ENCODE data around the gene KCNIP3.
"Not testable (repeated sequence)": the region's sequence is repeated elsewhere in the genome, so short reads cannot be mapped to it uniquely, and the experiment has no call there.

The KCNIP3 gene

DNA sequence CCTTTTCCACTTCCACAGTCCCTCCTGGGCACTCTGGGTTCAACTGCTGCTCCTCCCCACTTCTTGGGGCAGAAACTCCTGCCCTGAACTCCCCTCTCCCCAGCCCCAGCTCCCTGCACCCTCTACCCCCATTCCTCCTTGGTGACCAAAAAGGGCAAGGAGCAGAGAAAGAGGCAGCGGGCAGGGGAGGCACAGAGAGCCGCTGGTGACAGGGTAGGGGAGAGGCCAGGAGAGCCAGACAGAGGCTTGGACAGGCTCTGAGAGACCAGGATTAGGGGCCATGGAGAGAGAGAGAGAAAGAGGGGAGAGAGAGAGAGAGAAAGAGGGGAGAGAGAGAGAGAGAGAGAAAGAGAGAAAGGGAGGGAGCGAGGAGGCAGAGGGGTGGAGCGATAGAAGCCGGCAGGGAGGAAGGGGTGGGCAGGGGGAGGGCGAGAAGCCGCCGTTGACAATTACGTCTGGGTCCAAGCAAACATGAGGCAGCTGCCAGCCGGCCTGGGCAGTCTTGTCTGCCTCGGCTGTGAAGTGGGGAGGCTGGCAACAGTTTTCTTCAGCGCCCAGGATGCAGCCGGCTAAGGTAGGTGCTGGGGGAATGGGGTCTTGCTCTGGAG, at the start of gene KCNIP3:
Gene KCNIP3, plus strand, starts transcription at position 468 of the 608 bp plus-strand sequence. Its CDS starts 92 bp downstream, at position 560.
- FAIRE-seq = no peak

DNA sequence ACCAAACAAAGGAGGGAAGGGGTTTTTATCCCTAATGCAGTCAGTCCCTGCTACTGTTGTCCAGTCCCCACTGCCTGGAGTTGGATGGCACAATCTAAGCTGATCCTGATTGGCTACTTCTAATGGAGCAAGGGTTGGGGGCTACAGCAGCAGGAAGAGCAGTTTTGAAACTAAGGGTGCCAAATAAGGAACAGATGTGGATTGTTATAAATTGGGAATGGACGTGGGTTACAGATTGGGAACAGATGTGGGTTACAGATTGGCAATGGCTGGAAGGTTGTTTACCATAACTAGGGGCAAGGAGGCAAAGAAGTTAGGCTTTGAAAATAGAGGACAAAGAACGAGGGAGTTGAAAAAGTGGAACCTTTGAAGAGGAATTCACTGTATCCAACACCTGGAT, 38.9 kb upstream of the KCNIP3 start:
- FAIRE-seq = no peak

DNA sequence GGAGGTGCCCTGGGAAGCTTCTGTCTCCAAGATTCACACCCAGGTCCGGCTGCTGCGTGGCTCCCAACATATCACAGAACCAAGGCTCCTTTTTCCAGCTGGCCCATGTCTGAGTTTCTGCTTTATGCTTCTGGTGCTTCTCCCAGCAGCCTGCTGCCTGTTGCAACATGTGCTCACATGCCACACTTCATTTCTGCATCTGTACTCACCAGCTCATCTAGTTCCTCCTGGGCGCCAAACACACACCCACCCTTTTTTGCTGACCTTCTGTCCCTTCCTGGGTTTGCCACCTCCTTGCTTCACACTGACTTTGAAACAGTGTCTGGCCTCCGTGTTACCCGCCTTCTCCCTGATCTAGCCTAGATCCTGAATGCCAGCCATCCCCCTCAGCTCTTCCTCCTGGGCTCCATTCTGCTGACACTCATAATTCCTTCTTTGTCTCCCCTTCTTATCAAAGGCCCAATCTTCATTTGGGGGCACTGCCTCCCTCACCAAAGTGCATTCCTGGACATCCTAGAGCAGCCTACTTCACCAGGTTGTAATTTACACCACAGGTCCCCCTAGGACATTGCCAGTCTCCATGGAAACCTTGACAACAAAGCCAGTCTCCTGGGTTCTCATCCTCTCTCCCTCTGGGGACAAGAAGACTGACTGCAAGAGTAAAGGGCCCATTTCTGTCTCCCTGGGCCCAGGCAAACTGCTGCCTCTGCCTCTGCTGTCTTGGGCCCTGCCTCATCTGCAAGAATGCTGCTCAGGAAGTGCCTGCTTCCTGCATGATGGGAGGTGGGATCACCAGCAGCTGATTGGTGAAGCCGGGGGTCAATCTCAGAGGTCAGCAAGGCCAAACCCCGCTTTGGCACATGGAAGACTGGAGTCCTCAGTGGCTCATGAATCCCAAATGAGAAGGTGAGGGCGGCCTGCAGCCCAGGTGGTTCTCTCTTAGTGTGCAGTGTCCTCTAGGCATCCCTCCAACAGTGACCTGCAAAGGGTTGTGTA, 36.8 kb upstream of the KCNIP3 start:
- no peak for FAIRE-seq

DNA sequence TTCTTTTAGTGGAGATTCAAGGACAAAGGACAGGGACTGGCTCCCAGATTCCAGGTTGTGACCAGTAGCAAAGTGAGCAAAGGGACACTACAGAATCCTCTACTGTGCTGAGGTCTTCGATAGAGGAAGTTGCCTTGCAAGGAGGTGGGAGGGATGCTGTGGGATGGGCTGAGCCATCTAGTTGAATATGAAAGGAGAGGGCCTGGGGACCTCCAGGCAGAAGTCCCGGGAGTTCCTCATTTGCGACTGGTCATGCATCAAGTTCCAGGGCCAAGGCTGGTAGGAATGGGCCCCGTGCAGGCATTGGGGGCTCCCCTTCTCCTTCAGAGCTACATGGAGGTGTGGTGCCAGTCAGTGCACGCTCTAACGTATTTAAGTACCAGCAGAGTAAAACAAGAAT, 35.5 kb upstream of the KCNIP3 start:
- FAIRE-seq = no peak

DNA sequence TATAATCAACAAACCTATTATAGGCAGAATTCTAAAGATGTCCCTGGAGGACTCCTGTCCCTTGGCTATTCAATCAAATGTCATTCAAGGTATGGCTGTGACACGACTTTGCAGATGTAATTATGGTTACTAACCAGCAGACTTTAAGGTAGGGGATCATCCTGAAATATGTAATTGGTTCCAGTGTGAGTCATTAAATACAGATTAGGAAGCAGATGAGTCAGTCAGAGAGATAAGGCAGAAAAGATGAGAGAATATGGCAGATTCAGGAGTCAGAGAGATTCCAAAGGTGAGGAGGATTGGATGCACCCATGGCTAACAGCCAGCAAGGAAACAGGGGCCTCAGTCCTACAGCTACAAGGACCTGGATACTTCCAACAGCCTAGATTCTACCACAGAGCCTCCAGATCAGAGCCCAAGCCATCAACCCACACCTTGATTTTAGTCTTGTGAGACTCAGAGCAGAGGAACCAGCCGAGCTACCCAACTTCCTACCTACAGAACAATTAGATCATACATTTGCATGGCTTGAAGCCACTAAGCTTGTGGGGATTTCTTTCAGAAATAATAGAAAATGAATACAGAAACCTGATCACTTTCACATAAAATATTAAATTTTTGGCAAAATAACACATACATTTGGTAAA, 34.1 kb upstream of the KCNIP3 start:
- FAIRE-seq = no peak

DNA sequence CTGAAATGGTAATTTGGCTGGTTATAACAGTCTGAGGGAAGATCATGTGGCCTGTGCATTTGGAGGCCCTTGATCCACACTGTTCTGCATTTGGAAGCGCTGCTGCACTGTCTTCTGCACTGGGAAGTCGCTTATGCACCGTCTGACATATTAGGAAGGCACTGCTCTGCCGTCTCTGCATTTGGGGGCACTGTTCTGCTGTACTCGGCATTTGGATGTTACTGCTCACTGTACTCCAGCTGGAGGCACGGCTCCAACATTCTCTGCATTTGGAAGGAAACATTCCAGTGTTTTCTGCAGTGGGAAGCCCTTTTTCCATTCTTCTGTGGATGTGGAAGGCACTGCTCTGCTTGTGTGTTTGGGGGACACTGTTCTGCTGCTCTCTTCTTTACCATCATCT, 32.5 kb upstream of the KCNIP3 start:
- FAIRE-seq = no peak

DNA sequence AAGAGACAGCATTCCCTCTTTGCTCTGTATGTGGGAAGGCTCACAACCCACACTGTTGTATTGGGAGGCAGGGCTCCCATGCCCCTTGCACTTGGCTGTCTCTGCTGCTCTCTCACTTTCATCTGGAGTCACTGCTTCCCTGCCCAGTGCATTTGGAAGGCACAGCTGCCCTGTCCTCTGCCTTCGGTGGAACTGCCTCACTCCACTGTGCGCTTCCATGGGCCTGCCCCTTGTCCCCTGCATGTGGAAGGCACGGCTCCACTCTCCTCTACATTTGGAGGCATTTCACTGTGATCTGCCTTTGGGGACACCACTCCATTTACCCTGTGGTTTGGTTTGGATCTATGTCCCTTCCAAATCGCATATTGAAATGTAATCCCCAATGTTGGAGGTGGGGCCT, 32.0 kb upstream of the KCNIP3 start:
- FAIRE-seq = no peak

DNA sequence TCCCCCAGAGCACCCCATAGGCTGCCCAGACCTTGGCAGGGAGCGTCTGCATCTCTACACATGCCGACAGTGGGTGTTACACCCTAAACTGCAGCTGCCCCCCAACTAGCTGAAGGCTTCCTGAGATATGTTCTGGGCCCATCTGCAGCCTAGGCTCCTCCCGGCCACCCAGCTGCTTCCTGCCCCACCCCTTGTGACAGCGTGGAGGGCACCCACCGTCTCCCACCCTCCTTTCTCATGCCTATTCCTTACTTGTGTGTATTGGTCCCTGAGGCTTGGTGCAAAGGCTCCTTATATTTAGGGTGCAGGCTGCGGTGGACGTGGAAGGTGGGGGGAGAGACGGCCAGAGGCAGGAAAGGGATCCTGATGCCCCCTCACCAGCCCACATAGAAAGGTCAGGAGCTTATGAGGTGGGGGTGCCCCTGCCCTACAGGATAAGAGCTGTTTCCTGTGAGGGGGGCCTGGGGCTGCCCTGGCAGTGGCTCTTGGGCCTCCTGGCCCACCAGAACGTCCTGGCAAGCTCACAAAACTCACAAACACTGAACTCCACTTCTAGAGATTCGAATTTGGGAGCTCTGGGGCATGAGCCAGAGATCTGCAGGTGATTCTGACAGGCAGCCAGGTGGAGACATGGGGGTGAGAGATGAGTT, 30.2 kb upstream of the KCNIP3 start:
- FAIRE-seq = no peak

DNA sequence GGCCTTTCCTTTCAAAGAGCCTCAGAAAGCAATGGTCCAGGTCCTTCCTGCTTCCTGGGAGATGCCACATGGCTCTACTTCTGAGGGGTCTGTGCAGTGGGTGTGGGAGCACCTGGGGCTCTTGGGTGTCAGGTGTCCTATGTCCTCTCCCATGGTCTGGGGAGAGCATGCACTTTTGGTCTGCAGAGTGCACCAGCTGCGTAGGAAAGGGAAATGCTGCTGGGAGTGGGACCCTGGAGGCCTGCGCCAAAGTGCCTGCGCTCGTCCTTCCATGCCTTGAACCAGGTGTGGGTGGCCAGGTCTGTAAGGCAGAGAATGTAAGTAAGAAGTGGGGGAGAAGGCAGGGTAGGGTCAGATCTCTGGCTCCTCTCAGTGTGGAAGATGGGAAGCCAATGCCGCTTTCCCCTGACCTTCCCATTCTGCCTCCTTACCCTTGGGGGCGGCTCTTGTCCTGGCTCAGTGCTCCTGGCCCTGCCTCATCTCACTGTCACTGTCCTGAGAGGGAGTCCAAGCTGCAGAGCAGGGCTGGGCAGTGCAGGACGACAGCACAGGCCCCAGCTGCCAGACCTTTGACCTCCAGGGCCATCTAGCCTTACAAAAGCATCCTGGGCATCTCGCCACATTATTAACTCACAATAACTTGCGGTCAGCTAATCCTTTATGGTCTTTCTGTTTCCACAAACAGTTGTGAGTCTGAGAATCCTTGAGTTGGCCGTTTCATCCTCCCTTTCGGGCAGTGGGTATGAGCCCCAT, 29.5 kb upstream of the KCNIP3 start:
- FAIRE-seq = no peak

DNA sequence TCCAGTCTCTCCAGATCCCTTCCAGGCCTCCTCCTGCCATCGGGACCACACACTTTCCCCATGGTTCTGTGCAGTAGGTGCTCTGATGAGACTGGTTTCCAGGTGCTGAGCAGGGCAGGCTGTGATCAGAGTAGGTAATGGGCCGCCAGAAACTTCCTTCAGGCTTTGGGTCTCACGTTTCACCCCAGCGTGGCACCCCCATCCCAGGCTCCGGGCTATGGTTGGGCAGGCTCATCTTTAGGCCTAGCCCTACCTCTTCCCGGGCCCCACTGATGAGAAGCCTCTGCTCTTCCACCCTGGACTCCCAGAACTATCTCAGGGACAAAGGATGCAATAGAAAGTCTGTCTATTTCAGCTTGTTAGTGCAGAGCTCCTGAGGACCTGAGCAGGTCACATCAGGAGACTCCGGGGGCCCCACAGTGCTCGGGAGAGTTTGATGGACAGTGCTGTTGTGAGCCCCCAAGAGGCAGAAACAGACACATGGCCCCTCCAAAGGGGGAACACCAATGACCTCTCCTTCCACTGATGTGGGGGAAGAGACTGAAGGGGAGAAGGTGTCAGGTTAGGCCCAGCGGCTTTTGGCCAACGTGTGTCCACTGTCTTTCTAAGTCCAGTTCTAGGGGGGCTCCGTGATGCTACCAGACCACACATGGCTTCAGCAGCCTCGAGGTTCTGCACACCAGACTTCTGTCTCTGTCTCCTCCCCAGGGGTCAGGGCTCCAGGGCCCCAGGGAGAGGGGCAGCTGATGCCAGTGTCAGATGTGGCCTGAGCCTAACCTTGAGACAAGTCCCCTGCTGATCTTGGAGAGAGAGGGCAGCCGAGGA, 28.7 kb upstream of the KCNIP3 start:
- FAIRE-seq = no peak

DNA sequence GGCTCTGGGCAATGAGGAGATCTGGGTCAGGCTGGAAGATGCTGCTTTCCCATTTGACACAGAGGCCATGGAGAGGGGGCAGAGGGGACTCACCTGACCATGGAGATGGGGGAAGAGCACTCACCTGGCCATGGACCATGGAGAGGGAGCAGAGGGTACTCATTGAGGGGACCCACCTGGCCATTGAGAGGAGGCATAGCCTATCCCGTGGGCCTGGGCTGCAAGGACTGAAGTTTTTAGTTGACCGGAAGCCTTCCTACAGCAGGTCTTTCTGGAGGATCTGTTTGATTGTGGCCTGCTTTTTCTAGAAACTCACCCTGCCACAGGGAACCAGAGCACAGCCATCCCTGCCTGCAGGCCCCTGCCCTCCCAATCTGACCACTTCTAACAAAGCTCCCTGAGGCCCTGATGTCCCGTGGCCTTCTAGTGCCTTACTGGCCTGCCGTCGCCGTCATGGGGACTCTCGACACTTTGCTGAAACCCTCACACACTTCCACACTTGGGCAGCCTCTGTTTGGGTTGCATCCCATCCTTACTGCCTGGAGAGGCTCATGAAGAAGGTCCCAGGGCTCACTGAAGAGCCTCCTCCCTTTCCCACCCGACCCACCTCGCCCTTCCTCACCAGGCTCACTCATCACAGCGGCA, 28.0 kb upstream of the KCNIP3 start:
- FAIRE-seq = no peak

DNA sequence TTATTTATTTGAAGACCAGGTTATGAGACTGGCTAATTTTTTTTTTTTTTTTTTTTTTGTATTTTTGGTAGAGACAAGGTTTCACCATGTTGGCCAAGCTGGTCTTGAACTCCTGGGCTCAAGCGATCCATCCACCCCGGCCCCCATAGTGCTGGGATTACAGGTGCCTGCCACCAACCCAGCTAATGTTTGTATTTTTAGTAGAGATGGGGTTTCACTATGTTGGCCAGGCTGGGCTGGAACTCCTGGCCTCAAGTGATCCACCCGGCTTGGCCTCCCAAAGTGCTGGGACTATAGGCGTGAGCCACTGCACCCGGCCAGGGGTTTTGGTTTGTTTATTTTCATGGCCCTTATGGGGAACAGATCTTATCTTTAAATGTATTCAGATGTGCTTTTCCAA, 27.4 kb upstream of the KCNIP3 start:
- not testable (repeated sequence) for FAIRE-seq

DNA sequence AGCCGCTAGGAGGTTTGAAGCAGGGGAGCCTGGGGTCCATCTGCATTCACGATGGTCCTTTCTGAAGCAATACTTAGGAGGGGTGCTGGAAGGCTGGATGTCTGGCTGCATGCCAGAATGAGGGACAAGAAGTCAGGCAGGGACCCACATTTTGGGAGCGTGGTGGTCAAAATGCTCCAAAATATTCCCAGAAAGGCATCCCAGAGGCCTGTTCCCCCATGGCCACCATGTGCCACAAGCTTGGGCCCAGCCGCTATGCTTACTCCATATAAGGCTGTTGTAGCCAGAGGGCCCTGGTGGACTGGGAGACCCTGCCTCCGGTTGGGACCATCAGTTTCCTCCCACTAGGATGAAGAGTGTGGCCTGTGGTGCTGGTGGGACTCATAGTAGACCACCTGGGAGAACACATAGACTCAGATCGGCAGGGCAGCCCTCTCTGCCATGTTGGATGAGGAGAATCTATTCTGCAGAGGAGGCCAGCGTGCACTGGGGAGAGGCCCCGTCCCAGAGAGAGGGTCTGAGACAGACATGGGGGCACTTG, 26.5 kb upstream of the KCNIP3 start:
- FAIRE-seq = no peak

DNA sequence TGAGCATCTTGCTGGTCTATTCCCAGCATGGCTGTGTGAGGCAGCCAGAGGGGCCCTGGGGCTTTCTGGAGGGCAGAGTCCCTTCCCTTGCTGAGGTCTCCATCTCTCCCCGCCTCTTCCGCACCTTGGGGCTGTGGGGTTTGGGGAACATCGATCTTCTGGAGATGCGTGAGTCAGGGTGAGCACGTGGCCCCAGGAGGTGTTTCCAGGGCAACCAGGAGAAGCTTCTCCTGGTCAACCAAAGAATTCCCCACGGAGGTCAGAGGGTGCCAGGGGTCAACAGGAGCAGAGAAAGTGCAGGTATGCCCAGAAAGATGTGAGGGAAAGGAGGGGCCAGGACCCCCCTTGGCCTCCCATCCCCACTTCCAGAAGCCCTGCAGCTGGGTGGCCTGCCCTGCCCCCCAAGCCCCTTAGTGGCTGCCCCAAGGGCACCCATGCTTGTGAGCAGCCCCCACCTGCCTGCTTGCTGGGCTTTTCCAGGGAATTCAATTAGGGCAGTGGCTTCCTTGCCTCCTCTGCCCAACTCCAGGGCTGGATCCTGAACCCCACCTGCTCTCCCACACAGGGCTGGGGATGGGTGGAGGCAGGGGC, 25.7 kb upstream of the KCNIP3 start:
- no peak for FAIRE-seq

DNA sequence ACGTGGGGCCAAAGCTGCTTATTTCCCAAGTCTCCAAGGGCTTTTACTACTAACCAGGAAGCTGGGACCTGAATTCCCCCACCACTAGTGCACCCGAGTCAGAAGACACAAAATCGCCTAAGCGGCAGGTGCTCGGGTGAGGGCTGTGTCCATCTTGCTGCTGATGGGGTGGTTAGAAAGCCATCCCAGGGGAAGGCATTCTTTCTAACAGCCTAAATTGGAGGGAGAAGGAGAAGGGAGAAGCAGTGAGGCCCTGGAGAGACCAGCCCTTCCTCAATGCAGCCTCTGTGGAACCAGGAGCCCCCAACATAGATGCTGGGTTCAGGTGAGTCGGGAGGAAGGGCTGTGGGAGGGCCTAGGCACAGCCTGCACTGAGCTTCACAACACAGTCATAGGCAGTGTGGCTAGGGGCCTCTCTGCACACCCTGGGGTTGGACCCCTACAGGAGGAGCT, 24.8 kb upstream of the KCNIP3 start:
- FAIRE-seq = no peak

DNA sequence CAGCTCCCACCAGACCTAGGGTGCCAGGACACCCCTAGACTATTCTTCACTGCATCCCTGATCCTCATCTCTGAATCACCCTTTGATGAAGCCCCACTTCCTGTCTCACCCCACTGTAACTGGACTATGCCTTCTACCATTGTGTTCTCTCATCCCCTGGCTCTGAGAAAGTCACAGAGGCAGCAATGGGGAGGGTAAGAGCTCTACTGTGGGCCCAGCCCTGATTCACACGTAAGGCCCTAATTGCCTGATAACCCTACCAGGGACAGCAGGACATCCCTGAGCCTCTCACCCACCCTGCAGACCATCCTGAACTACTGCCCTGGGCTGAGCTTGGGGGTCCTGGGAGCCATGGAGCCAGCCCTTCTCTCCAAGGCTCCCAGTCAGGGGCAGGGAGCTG, 24.4 kb upstream of the KCNIP3 start:
- FAIRE-seq = no peak

DNA sequence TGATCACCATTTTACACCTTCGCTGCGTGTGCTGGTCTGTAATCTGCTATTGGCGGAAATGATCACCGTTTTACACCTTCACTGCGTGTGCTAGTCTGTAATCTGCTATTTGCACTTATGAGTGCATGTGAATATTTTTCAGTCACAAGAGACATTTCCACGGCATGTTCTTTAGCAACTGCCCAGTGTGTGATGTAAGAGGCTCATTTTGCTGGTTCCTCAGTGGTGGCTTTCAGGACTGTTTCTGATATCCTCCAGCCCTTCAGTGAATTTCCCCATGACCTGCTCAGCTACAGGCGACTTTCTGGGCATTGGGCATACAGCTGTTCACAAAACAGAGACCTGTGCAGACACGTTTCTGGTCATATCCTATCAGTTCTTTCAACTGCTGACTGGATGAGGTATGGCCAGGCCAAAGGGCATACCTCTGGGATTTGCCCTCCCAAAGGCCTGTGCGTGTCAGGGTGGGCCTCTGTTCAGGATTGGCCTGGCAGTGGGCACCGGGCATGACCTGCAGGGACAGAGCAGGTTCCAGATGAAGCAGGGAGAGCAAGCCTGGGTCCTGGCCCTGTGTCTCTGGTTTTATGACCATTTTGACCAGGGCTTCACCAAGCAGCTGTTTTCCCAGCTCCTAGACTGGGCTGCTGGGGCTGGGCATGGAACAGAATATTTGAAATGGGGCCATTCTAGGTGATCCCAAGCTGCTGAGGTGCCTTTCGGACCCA, 23.4 kb upstream of the KCNIP3 start:
- no peak for FAIRE-seq

DNA sequence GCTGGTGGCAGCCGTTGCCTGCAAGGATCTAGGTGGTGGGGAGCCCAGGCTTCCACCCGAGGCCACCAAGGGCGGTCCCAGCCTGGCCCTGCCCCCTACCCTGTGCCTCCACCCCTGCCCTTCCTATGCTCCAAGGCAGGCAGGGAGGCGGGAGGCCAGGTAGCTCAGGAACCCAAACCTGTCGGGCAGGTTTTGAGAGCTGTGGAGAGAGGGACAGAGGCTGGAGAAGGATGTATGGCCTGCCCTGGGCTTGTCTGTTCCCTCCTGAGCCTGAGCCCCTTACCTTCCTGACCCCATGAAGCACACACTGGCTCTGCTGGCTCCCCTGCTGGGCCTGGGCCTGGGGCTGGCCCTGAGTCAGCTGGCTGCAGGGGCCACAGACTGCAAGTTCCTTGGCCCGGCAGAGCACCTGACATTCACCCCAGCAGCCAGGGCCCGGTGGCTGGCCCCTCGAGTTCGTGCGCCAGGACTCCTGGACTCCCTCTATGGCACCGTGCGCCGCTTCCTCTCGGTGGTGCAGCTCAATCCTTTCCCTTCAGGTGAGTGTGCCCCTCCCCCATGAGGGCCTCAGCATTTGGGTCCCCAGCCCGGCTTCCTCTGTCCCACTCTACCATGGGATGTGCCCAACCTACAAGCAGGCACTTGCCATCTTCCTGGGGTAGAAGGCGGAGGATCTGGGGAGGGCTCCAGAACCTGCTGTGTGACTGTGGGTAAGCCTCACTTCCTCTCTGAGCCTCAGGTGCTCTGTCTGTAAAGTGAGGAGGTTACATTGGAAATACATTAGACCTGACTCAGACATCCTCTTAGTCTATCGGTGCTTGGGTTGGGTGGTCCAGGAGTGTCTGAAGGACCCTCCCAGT, 22.6 kb upstream of the KCNIP3 start, which contains the start of gene PROM2:
Gene PROM2, plus strand, starts transcription at position 159 of the 860 bp plus-strand sequence. Its CDS starts 137 bp downstream, at position 296.
- FAIRE-seq = no peak

All from G401.6 (cell line).